ENCODE data around the gene PROC. TPM values are rescaled to one million over a fixed set of nuclear protein-coding genes. Genes with fewer than 3 reads are reported as not detected.

The PROC gene
- total RNA-seq, 1 donor from 2014 or later, result not detected

GRCh38 chr2:127398239-127398590, 20.0 kb upstream of the PROC start:
- Mint-ChIP-seq H3K27ac (ENCODE audit: unreplicated experiment) (peak overlapping the region; percentile 75), H3K27me3 (ENCODE audit: low read depth) (no peaks in the 10 kb centered on the region), H3K36me3 (ENCODE audit: low read depth) (peaks cover 5% of the 10 kb centered on the region), H3K4me1 (no peaks in the 10 kb centered on the region), H3K9me3 (peaks cover 3% of the 10 kb centered on the region), H3K4me3 (no peak overlapping the region)
- TF ChIP-seq CTCF (conservative IDR thresholded peaks at IDR 0.05), result no peak
- DNase-seq (ENCODE audit: low read depth, low spot score), result no peak

- Mint-ChIP-seq H3K4me3 (no peak overlapping the region), H3K27ac (ENCODE audit: unreplicated experiment) (no peak overlapping the region), H3K4me1 (no peaks in the 10 kb centered on the region), H3K9me3 (no peaks in the 10 kb centered on the region), H3K27me3 (ENCODE audit: low read depth) (no peaks in the 10 kb centered on the region), H3K36me3 (ENCODE audit: low read depth) (no peaks in the 10 kb centered on the region)
- no peak for DNase-seq (ENCODE audit: low read depth, low spot score)
- TF ChIP-seq CTCF (conservative IDR thresholded peaks at IDR 0.05), result no peak
Measured at GRCh38 chr2:127400533-127400896, 17.7 kb upstream of the PROC start.

GRCh38 chr2:127400897-127401756, 17.1 kb upstream of the PROC start:
- Mint-ChIP-seq H3K4me1 (no peaks in the 10 kb centered on the region), H3K36me3 (ENCODE audit: low read depth) (no peaks in the 10 kb centered on the region), H3K27ac (ENCODE audit: unreplicated experiment) (no peak overlapping the region), H3K4me3 (no peak overlapping the region), H3K9me3 (no peaks in the 10 kb centered on the region), H3K27me3 (ENCODE audit: low read depth) (no peaks in the 10 kb centered on the region)
- TF ChIP-seq CTCF (conservative IDR thresholded peaks at IDR 0.05), result no peak
- DNase-seq (ENCODE audit: low read depth, low spot score), result no peak

GRCh38 chr2:127401757-127402695, 16.2 kb upstream of the PROC start:
- Mint-ChIP-seq H3K4me3 (no peak overlapping the region), H3K27me3 (ENCODE audit: low read depth) (no peaks in the 10 kb centered on the region), H3K9me3 (no peaks in the 10 kb centered on the region), H3K4me1 (no peaks in the 10 kb centered on the region), H3K27ac (ENCODE audit: unreplicated experiment) (no peak overlapping the region), H3K36me3 (ENCODE audit: low read depth) (no peaks in the 10 kb centered on the region)
- no peak for TF ChIP-seq CTCF (conservative IDR thresholded peaks at IDR 0.05)
- DNase-seq (ENCODE audit: low read depth, low spot score), result no peak

- no peak for DNase-seq (ENCODE audit: low read depth, low spot score)
- Mint-ChIP-seq H3K27ac (ENCODE audit: unreplicated experiment) (no peak overlapping the region), H3K27me3 (ENCODE audit: low read depth) (no peaks in the 10 kb centered on the region), H3K4me3 (no peak overlapping the region), H3K36me3 (ENCODE audit: low read depth) (no peaks in the 10 kb centered on the region), H3K9me3 (no peaks in the 10 kb centered on the region), H3K4me1 (no peaks in the 10 kb centered on the region)
- TF ChIP-seq CTCF (conservative IDR thresholded peaks at IDR 0.05), result no peak
Measured at GRCh38 chr2:127403460-127403859, 14.8 kb upstream of the PROC start.
